ENCODE results near the gene LAMC2. TPM values are rescaled to one million over a fixed set of nuclear protein-coding genes. Genes with fewer than 3 reads are reported as not detected.

LAMC2 gene
- total RNA-seq, 4 donors from 2014 or later, result 2.4 to 4.2 (median 2.8) TPM

- TF ChIP-seq CTCF (IDR thresholded peaks at IDR 0.05; ENCODE audit: low read depth), result no peak
Measured at GRCh38 chr1:183167676-183168075, 18.4 kb upstream of the LAMC2 start.

- TF ChIP-seq CTCF (IDR thresholded peaks at IDR 0.05; ENCODE audit: low read depth), result no peak
Measured at GRCh38 chr1:183168308-183168707, 17.8 kb upstream of the LAMC2 start.

- no peak for TF ChIP-seq CTCF (IDR thresholded peaks at IDR 0.05; ENCODE audit: low read depth)
Measured at GRCh38 chr1:183173828-183174227, 12.2 kb upstream of the LAMC2 start.

GRCh38 chr1:183175631-183176030 is 10.4 kb upstream of the LAMC2 start:
- TF ChIP-seq CTCF (IDR thresholded peaks at IDR 0.05; ENCODE audit: low read depth), result no peak

- no peak for TF ChIP-seq CTCF (IDR thresholded peaks at IDR 0.05; ENCODE audit: low read depth)
Measured at GRCh38 chr1:183178545-183178944, 7.5 kb upstream of the LAMC2 start.

- no peak for TF ChIP-seq CTCF (IDR thresholded peaks at IDR 0.05; ENCODE audit: low read depth)
Measured at GRCh38 chr1:183179033-183179432, 7.0 kb upstream of the LAMC2 start.

GRCh38 chr1:183180218-183180617 is 5.8 kb upstream of the LAMC2 start:
- TF ChIP-seq CTCF (IDR thresholded peaks at IDR 0.05; ENCODE audit: low read depth), result no peak

All from subcutaneous adipose tissue (tissue), 4 donors.